Lower leg skin (tissue), 3 donors: ENCODE results near the gene ZNF317.

Experiments used
- CTCF ChIP-seq, 3 donors: fragments of 450-650 bp; IDR thresholded peaks; one replicate each; pipeline ENCODE4 v1.5.1; 2016; ENCODE audit warnings: antibody characterized with exemption in 3 of 3, mild to moderate bottlenecking in 3 of 3, moderate library complexity in 2 of 3
- POLR2A ChIP-seq, 2 donors: fragments of 450-650 bp; IDR thresholded peaks; one replicate each; pipeline ENCODE4 v1.6.1; 2016 to 2017; ENCODE audit warnings: antibody characterized with exemption in 2 of 2, mild to moderate bottlenecking in 1 of 2, moderate library complexity in 1 of 2

GRCh38 chr19:9171393-9171991 is 31.3 kb downstream of the ZNF317 start:
- no peak for TF ChIP-seq CTCF (IDR thresholded peaks at IDR 0.05)
- no peak for TF ChIP-seq POLR2A (IDR thresholded peaks at IDR 0.05)
